Activated CD8-positive, alpha-beta T cell treated with anti-CD3 and anti-CD28 coated beads for 36 hours (primary cell): ENCODE results near the gene NAPA. TPM values are rescaled to one million over a fixed set of nuclear protein-coding genes. Genes with fewer than 3 reads are reported as not detected.
A peak's percentile ranks its signal among the peaks of the same experiment; 100 is the strongest.

ENCODE experiments used
- ATAC-seq: fragments of 200-7000 bp; cut with Tn5 transposase; one replicate; pipeline ENCODE4 v1.10.0; 2021; ENCODE audit warnings: mild to moderate bottlenecking, moderate library complexity
- CTCF ChIA-PET: fragments of 350-600 bp; sonication (Branson Sonifier 250); formaldehyde crosslinking; loops from one replicate; lab custom pipeline; 2021; ENCODE audit warnings: antibody characterized with exemption; lab: Charles Lee
- POLR2A ChIA-PET: fragments of 350-600 bp; sonication (Branson Sonifier 250); formaldehyde crosslinking; loops from one replicate; lab custom pipeline; 2021; ENCODE audit warnings: antibody characterized with exemption; lab: Charles Lee
- DNase-seq: peaks from one replicate; pipeline ENCODE4 v3.0.0-alpha.2; 2020
- H3K27ac Mint-ChIP-seq: one replicate; pipeline ENCODE4 v1.8.0; 2021; ENCODE audit warnings: mild to moderate bottlenecking, mixed read lengths
- H3K27me3 Mint-ChIP-seq: one replicate; pipeline ENCODE4 v1.8.0; 2021; ENCODE audit warnings: mixed read lengths
- H3K36me3 Mint-ChIP-seq: one replicate; pipeline ENCODE4 v1.8.0; 2021; ENCODE audit warnings: low read depth, mixed read lengths
- H3K4me1 Mint-ChIP-seq: one replicate; pipeline ENCODE4 v1.8.0; 2021; ENCODE audit warnings: low read depth, mixed read lengths
- H3K4me3 Mint-ChIP-seq: one replicate; pipeline ENCODE4 v1.8.0; 2021; ENCODE audit warnings: mild to moderate bottlenecking, moderate library complexity, mixed read lengths
- H3K9me3 Mint-ChIP-seq: one replicate; pipeline ENCODE4 v1.8.0; 2021; ENCODE audit warnings: mixed read lengths
- CTCF ChIP-seq: fragments of 200-600 bp; IDR thresholded peaks from one replicate; pipeline ENCODE4 v1.8.0; 2022; ENCODE audit warnings: antibody characterized with exemption, mild to moderate bottlenecking
- intact Hi-C: fragments of 100-400 bp; cut with micrococcal nuclease; formaldehyde crosslinking; loops from one replicate; pipeline ENCODE4 v1.10.0; 2022
- total RNA-seq, 2 experiments: library from RNA; stranded (reverse); gene quantifications; one replicate each; pipeline ENCODE4 v1.2.3, GENCODE V29; 2021

NAPA gene
- total RNA-seq, 2 experiments from 2014 or later: 43.9 to 47.2 TPM

GRCh38 chr19:47450478-47450877 lies 64.4 kb downstream of the NAPA start:
- DNase-seq (no peak), ATAC-seq (no peak)
- Mint-ChIP-seq H3K36me3 (peaks cover 4% of the 10 kb centered on the region), H3K27me3 (peaks cover 34% of the 10 kb centered on the region), H3K9me3 (peaks cover 6% of the 10 kb centered on the region), H3K27ac (no peak overlapping the region), H3K4me1 (peaks cover 17% of the 10 kb centered on the region), H3K4me3 (no peak overlapping the region)
- CTCF ChIA-PET: no interaction called here
- no peak for TF ChIP-seq CTCF
- intact Hi-C loops: no loop called here
- POLR2A ChIA-PET: no interaction called here

DNA sequence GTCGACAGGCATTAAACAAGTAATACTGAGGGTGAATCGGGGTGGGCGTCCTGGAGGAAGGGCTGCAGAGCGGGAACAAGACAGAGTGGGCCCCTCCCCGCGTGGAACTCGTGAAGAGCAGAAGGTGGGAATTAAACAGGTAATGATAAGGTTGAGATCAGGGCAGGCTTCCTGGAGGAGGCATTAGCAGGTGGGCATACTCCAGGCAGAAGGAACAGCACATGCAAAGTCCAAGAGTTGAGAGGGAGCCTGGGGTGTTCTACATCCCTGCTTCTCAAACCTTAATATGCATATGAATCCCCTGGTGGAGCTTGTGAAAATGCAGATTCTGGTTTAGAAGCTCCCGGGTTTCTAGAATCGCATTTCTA lies 66.5 kb downstream of the NAPA start:
- Mint-ChIP-seq H3K9me3 (peaks cover 4% of the 10 kb centered on the region), H3K4me1 (peaks cover 35% of the 10 kb centered on the region), H3K36me3 (peaks cover 4% of the 10 kb centered on the region), H3K27me3 (peaks cover 46% of the 10 kb centered on the region), H3K4me3 (no peak overlapping the region), H3K27ac (no peak overlapping the region)
- CTCF ChIA-PET: interaction anchor here (0.6 to 1.2 kb wide), 3 partner anchors 9 to 264 kb away, joined by 3 read pairs; partner anchors contain the start of gene EHD2
- DNase-seq (no peak), ATAC-seq (no peak)
- intact Hi-C loops: no loop called here
- POLR2A ChIA-PET: interaction anchor here (1.0 to 1.1 kb wide), 2 partner anchors 36 to 66 kb away, joined by 3 read pairs; partner anchors contain the start of genes KPTN and NAPA
- no peak for TF ChIP-seq CTCF

- H3K9me3 Mint-ChIP-seq: peaks cover 4% of the 10 kb centered on the region
- TF ChIP-seq CTCF: no peak
- DNase-seq (peak; percentile 81), ATAC-seq (peak; percentile 87)
- ChIA-PET CTCF (interaction anchor here (0.8 to 2.6 kb wide), 6 partner anchors 11 to 265 kb away, joined by 3 to 20 read pairs (median 4); partner anchors contain the start of genes EHD2 and NAPA), POLR2A (interaction anchor here (0.6 to 1.0 kb wide), 2 partner anchors 67 to 115 kb away, joined by 3 to 4 read pairs; partner anchors contain the start of gene NAPA)
- H3K27ac Mint-ChIP-seq: no peak overlapping the region
- peaks cover 4% of the 10 kb centered on the region for H3K36me3 Mint-ChIP-seq
- H3K4me1 Mint-ChIP-seq: peaks cover 40% of the 10 kb centered on the region
- H3K4me3 Mint-ChIP-seq: peak overlapping the region; percentile 35
- H3K27me3 Mint-ChIP-seq: peaks cover 52% of the 10 kb centered on the region
- intact Hi-C loops: no loop called here
These were observed 67.1 kb downstream of the NAPA start for GRCh38 chr19:47447470-47448359.

- Mint-ChIP-seq H3K27ac (no peak overlapping the region), H3K4me1 (peaks cover 40% of the 10 kb centered on the region), H3K27me3 (peaks cover 57% of the 10 kb centered on the region), H3K9me3 (peaks cover 4% of the 10 kb centered on the region), H3K4me3 (peak overlapping the region; percentile 35), H3K36me3 (peaks cover 4% of the 10 kb centered on the region)
- ChIA-PET POLR2A (interaction anchor here (0.6 to 1.0 kb wide), 2 partner anchors 68 to 116 kb away, joined by 3 to 4 read pairs; partner anchors contain the start of gene NAPA), CTCF (interaction anchor here (0.6 to 2.6 kb wide), 9 partner anchors 9 to 69 kb away, joined by 3 to 20 read pairs (median 4); partner anchors contain the start of genes KPTN and NAPA)
- TF ChIP-seq CTCF: no peak
- intact Hi-C loops: no loop called here
- DNase-seq (peak; percentile 63), ATAC-seq (peak; percentile 34)
These were observed 68.1 kb downstream of the NAPA start for GRCh38 chr19:47446534-47447469.
